Colon (tissue), 2 donors: ENCODE data around the gene WASHC4.
"Not testable (repeated sequence)": the region's sequence is repeated elsewhere in the genome, so short reads cannot be mapped to it uniquely, and the experiment has no call there.

Source experiments
- FAIRE-seq: peaks from 2 replicates; lab custom pipeline; 2012; peaks lifted over from hg19 to GRCh38; lab: Jason Lieb, UNC
- donor health status: control.
- donor health status: control.

WASHC4 gene

DNA sequence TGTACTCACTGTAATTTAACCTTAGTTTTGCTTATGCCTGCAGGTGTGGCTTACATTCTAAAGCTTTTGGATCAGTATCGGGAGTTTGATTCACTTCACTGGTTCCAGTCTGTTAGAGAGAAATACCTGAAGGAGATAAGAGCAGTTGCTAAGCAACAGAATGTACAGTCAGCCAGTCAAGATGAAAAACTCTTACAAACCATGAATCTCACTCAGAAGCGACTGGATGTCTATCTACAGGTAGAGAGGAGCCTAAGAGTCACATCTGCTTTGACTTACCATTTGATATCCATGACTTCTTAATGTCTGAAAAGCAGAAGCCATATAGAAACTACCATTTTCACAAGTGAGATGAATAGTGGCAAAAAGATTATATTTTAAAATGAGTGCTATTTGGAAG, 56.5 kb downstream of the WASHC4 start:
- no peak for FAIRE-seq

DNA sequence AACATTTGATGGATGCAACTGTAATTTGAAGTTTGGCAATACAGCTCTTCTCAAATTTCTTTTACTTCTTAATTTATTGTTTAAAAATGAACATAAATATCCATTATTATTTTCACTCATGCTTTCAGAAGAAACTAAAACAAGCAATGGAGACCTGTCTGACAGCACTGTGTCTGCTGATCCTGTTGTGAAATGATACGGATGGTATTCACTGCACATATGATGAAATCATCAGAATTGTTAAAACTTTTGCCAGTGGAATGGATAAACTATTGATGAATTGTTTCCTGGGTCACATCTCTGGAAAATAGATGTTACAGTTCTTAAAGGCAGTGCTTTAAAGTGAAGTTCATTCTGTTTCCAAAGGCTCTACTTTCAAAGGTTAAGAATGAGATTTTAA, 59.2 kb downstream of the WASHC4 start:
- no peak for FAIRE-seq

DNA sequence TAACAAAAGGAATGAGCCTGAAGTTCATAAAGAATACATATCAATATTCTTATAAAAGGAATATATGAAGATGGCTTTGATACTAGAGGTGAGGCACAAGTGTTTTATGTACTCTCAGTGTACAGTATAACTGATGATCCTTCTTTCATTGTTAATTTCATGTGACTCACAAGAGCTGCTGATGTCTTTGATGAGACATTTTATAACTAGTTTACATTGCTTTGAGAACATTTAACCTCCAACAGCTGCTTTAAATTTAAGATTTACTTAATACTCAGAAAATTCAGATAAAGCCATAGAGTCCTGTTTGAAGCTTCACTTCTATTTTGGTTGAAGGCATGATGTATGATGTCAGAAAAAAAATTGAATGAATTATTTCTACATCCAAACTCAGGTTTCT, 59.8 kb downstream of the WASHC4 start:
- no peak for FAIRE-seq

DNA sequence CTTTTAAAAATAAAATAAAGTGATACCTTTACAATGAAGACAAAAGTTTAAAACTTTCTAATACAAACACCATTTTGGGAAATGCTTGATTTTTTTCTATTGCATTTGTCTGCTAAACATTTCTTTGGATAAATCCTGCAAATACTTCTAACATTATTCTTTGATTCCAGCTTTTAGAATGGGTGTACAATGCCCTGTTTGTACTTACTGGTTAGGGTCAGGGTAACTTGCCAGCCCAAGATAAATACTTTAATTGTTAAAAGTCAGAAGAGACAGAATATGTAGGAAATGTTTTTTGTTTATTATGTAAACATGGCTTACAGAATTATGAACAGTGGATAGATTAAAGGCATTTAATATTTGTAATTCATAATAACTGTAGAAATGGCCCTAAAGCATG, 60.5 kb downstream of the WASHC4 start:
- no peak for FAIRE-seq

DNA sequence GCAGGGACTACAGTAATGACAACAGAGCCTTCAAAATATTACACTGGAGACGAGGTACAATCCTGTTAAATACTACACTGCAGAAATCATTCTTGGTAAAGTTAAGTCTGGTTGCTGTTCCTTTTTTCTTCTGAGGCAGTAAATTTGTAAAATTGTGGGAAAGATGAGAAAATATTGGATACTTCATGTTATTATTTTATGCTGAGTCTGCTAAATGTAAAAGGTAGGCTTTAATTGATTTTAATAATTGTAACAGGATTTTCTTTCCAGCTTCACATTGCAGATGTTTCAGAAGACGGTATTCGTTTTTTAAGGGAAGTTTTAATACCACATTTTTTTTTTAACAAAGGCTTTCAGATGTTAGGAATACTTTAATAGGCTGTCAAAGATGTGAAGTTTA, 62.6 kb downstream of the WASHC4 start:
- FAIRE-seq = no peak

DNA sequence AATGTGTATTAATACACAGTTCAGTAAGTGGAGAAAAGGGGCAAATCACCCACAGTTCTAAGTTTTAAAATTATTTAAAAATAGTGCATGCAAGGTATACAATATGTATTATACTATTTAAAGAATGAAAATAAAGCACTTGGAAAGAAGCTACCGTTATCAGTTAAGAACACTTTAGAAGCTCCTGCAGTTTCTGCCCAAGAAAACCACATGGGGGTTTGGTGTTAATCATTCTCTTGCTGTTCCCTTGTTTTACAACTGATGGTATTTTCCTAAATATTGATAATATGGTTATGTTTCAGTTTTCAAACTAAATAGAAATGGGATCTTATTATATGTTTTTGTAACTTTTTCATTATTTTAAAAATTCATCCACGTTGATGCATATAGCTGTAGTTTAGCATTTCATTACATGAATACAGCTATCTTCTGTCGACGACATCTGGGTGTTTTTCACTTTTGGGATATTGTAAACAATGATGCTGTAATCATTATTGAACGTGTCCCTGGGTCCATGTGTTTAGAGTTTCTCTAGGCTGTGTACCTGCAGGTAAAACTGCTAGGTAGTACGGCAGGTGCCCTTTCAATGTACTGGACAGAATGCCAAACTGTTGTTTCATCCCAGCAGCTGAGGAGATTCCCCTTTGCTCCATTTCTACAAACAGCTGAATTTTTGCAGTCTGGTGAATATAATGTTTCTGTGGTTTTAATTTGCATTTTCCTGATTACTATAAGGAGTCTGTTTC, 64.3 kb downstream of the WASHC4 start:
- no peak for FAIRE-seq

DNA sequence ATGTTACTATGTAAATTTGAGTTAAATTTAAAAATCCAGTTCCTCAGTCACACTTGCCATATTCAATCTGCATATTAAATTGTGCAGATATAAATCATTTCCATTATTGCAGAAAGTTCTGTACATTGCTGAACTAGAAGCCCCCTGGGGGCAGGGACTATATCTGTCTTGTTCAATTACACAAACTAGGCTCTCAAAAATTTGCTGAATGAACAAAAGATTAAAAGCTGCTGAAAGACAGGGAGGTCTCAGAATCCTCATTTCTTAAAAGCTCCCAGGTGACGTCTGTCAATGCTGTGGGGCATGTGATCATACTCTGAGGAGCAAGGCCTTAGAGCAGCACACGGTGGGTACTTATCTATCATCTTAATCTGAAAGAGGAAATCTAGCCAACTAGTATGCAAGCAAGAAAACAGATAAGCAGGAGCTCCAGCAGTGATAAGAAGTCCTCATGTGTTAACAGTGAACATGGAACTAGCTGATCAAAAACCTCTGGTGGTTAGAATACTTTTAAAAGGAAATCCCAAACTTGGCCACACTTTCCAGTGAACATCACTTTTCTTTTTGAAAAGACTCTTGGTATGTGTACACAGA, 68.0 kb downstream of the WASHC4 start:
- no peak for FAIRE-seq

DNA sequence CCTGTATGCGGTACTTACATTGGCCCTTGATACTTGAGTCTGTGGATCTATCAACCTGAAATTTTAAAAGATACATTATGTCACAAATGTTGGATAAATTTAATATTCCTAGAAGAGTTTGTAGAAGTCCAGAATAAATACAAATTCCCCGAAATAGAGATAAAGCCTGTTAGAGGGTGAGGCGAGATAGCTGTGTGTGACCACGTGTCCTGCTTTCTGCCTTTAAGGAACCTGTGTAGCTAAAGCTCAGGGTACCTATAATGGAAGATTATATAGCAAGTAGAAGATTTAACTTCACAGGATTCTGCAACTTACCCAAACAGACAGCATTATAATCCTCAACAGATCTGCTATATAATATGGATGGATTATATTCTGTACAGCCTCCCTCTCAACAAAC, 69.7 kb downstream of the WASHC4 start:
- FAIRE-seq = no peak

DNA sequence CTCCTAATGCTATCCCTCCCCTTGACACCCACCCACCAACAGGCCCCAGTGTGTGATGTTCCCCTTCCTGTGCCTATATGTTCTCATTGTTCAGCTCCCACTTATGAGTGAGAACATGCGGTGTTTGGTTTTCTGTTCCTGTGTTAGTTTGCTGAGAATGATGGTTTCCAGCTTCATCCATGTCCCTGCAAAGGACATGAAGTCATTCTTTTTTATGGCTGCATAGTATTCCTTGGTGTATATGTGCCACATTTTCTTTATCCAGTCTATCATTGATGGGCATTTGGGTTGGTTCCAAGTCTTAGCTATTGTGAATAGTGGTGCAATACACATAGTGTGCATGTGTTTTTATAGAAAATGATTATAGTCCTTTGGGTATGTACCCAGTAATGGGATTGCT, 71.6 kb downstream of the WASHC4 start:
- not testable (repeated sequence) for FAIRE-seq

DNA sequence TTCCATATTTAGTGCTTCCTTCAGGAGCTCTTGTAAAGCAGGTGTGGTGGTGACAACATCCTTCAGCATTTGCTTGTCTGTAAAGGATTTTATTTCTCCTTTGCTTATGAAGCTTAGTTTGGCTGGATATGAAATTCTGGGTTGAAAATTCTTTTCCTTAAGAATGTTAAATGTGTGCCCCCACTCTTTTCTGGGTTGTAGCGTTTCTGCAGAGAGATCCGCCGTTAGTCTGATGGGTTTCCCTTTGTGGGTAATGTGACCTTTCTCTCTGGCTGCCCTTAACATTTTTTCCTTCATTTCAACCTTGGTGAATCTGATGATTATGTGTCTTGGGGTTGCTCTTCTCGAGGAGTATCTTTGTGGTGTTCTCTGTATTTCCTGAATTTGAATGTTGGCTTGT, 75.9 kb downstream of the WASHC4 start:
- not testable (repeated sequence) for FAIRE-seq

DNA sequence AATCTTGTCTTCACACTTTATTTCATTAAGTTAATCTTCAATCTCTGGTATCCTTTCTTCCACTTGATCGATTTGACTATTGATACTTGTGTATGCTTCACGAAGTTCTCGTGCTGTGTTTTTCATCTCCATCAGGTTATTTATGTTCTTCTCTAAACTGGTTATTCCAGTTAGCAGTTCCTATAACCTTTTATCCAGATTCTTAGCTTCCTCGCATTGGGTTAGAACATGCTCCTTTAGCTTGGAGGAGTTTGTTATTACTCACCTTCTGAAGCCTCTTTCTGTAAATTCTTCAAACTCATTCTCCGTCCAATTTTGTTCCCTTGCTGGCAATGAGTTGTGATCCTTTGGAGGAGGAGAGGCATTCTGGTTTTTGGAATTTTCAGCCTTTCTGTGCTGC, 76.4 kb downstream of the WASHC4 start:
- not testable (repeated sequence) for FAIRE-seq

DNA sequence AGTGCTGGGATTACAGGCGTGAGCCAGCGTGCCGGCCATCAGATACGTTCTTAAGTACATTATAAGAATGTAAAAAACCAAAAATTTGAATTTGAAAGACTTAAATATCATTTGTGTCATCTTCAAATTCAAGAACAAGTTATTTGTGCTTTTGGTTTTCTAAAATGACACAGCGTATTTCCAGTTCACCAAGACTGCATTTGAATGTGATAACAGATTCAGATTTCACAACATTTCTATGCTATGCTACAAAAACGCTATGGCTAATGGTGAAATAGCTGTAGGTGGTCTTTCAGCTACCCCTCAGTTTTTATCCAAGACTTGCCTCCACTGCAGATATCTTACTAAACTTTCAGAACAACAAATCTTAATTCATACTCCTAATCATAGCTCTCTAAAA, 81.8 kb downstream of the WASHC4 start:
- no peak for FAIRE-seq

DNA sequence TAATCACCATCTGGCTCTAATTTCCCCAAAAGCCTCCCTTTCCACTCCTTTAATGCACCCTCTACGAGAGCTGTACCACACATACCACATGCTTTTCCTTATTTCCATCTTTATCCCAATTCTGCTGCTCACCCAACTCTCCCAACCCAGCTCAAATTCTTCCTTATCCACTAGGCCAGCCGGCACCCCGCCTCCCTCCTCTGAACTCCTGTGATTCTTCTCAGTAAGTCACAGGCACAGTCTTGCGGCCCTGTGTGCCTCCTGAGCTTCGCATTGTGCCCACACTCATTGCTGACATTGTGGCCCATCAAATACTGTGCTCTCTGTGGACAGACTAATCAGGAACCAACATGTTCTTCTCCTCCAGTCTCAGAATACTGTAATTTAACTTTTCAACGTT, 83.0 kb downstream of the WASHC4 start:
- FAIRE-seq = no peak

DNA sequence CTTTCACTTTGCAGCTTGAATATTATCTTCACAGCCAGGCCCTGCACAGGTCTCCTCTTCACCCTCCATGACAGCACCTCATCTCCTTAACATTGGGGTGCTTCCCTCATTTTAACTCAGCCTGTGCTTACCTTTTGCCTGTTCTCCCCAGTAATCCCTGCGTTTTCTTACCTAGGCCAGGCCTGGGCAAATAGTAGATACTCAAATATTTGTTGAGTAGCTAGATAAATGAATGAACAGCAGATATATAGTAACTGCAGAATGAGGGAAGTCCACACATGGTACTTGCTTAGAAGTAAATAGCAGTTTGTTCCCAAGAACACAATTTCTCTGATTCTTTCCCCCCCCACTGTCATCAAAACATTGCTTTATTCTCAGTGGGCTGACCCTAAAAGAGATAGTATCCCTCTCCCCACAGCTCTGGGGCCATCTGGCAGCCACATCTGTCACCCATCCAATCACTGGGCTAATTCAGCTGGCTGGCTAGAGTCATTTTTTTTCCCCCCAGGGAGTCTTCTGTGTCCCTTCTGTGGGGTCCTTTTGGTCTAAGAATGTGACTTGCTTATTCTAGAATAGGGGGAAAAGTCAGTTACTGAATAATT, 85.2 kb downstream of the WASHC4 start:
- no peak for FAIRE-seq

DNA sequence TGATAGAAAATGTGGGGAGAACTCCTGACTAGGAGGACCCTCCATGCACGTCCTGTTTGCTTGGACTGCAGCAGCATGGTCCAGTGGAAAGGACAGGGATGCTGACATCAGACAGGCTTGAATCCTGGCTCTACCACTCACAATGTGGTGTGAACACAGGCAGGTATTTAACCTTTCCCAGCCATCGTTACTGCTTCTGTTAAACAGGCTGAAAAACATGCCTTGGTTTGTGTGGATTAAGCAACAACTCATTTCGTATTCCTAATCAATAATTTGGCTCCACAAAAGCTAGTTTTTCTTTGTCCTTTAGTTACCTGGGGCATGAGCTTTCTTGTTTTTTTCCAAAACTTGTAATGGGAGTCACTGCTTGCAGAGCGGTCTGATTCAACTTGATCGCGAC, 87.4 kb downstream of the WASHC4 start:
- no peak for FAIRE-seq

DNA sequence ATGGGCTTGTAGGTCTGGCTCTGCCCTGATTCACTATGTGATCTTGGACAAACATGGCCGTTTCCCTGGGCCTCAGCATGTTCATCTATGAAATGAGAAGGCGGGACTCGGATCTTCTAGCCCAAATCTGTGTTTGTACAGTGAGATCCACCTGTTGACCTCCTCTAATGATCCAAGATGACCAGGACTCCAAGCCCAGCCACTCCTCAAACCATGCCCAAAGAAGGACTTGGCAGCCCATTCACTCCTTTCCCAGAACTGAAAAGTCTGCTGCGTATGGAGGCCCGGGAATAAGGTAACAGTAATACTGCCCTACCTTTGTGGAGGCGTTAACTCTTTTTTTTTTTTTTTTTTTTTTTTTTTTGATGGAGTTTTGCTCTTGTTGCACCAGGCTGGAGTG, 88.6 kb downstream of the WASHC4 start:
- no peak for FAIRE-seq

DNA sequence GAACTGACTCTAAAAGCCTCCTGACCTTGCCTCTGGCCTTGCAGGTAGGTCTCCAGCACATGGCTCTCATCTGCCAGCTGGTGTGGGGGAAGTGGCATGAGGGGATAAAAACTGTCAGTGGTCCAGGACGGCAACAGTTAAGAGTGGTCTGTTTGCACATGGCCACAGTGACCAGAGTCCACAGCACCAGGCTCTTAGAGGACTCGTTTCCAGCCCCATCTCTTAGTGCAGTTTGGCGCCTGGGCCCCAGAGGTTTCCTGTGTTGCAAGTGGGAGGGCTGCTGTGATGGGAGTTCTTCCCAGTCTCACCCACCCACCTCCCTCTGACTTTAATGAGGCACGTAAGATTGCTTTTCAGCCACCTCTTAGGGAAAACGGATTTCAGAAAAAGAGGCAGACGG, 91.4 kb downstream of the WASHC4 start:
- FAIRE-seq = no peak

DNA sequence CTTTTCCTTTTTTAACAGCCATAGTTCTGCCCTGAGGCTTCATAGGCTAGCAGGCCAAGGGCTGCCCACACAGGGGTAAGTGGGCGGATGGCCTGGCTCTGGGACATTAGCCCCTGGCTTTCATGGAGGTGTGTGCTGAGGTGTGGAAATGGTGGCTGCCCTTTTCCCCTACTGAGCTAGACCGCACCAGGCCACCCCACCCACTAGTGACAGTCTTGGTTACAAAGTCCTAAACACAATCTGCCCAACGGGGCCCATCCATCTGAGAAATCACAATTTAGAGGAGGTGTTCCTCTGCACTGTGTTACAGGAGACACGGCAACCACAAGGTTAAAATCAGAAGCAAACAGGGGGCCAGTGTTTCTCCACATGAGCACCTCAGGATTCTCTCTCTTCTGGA, 92.9 kb downstream of the WASHC4 start:
- FAIRE-seq = no peak

DNA sequence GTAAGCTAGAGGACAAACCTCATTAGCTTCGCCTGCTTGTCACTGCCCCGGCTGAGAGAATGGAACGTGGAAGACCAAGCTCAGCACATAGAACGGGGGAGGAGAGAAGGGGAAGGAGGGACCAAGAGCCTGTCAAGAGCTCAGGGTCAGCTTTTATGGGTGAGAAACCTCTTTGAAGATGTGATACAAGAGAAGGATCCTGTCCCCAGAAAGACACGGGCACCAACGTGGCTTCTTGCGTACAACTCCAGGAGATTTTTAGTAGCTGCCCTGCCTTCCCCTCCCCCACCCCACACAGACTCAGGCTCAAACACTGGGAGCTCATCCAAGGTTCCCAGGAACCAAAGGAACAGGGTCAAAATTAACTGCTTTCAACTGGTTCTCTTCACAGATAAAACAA, 93.8 kb downstream of the WASHC4 start:
- FAIRE-seq = no peak

DNA sequence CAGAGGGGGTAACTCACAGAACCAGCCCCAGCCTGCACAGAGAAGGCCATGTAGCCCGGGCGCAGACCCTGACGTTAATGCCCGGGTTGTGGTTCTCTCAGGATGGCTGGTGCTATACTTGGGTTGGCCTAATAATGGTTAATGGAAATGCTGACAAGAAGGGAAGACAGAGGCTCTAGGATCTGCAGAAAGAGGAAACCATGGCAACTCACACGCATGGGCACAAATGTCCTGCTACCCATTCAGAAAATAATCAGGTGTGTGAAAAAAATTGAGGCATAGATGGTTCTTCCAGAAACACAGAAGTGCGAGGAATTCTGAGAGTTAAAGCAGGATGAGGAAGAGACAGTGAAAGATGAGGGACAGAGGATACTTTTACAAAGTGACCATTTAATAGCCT, 94.7 kb downstream of the WASHC4 start:
- no peak for FAIRE-seq

DNA sequence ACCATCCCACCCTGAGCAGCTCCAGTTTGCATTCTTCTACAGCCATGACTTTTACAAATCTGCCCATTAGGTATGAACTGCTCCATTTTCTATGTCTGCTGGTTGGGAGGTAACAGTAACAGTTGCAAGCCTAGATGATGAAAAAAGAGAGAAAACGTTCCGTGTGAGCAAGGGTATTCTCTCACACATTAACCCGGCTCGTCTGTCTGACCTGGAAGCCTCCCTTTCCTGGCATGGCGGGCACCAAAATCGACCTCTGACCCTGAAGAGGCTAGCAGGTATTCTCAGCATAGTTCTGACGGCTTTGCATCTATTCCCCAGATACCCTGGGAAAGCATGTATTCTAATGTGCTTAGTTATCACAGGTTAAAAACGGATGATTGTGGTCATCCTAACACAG, 96.6 kb downstream of the WASHC4 start:
- no peak for FAIRE-seq

DNA sequence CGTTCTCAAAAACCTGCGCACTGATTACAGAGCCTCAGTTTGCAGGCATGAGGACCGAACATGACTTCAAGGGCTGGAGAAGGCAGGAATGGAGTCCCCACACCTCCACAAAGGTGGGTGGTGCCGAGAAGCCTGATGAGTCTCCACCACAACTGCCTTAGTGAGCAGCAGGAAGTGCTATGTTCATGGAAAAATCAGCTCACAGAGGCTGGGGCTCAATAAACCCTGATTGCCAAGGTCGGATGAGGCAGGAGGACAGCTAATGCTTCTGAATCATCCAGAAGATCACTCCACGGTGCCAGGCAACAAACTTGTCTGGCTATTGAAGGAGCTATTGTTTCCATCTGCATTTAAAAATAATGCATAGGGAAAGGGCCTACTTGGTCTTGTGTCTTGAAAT, 97.4 kb downstream of the WASHC4 start:
- FAIRE-seq = no peak

DNA sequence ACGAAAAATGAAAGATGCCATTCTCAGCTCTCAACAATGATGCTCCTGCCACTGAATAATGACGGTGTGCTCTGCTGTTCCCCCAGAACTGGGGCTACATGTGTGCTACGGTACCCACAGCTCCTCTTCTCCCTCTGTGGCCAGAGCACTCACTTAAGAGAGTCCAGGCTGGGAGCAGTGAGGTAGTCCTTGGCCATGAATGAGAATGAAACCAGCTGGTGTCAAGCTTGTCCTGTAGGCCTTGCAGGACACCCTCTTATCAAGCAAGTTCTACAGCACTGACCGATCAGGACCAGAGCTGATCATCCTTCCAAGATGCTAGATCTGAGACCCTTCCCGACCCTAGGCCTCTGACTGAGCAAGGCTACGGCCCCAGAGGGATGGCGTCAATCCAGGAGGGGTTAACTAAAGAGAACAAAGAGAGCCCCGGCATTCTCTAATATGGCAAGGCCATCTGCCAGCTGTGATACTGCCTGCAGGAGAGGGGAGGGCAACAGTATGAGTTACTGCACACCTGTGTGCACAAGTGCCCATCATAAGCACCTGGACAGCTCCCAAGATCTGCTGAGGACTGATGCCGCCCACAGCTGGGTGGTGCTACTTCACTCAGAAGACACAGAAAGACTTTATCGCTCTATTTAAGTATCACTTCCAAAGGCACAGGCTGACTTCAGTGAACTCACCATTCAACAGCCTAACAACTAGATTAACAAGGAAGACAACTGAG, 98.0 kb downstream of the WASHC4 start:
- FAIRE-seq = no peak
